Measurements from ENCODE around the gene DOK3.

The DOK3 gene

DNA sequence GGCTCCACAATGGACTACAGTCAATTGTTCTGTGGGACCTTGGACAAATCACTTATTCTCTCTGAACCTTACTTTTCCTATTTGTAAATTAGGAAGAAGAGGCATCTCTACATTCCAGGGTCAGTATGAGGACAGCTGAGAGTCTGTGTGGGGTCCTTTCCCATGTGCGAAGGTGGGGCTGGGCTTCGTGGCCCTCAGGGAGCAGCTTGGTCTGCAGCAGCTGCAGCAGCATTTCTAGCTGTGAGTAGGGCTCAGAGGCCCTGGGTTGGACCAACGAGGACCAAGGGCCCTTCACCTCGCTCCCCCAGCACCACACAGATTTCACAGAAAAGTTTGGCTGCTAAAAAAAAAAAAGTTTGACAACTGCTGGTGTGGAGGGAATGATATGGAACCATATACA is 16.6 kb upstream of the DOK3 start:
- Mint-ChIP-seq H3K27me3 (no peaks in the 10 kb centered on the region), H3K4me1 (ENCODE audit: low read depth) (peaks cover 5% of the 10 kb centered on the region), H3K36me3 (no peaks in the 10 kb centered on the region), H3K4me3 (no peak overlapping the region), H3K27ac (no peak overlapping the region), H3K9me3 (ENCODE audit: low read depth) (no peaks in the 10 kb centered on the region)

DNA sequence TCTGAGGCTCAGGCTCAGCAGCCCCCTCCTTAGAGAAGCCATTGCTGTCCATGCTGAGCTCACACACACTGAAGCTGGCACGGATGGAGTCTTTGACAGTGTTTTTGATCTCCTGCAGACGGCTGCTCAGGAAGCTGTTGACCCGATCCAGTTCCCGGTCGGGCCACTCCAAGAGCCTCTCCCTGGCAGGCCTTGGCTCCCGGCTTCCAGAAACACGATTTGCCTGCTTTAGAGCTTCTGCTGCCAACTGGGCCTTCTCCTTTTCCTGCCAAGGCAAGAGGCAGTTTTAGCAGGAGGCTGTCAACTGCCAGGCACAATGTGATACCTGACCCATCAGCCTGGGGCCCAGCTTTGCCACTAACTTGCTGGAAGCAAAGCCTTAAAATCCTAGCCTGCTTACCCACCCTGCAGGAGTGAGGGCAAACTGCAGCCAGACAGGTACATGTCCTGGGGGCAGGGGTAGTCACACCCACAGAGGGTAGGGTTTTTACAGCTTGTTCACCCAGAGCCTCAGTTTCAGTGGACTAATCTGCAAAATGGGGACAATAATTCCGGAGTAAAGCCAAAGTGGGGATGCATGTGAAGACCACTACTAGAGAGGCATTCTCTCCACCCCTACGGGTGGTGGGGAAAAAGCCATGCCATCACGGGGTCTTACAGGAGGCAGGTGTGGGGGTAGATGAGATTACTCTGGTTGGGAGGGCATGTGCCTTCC is 15.5 kb upstream of the DOK3 start:
- Mint-ChIP-seq H3K4me1 (ENCODE audit: low read depth) (peaks cover 14% of the 10 kb centered on the region), H3K27ac (no peak overlapping the region), H3K9me3 (ENCODE audit: low read depth) (no peaks in the 10 kb centered on the region), H3K4me3 (no peak overlapping the region), H3K27me3 (no peaks in the 10 kb centered on the region), H3K36me3 (no peaks in the 10 kb centered on the region)

DNA sequence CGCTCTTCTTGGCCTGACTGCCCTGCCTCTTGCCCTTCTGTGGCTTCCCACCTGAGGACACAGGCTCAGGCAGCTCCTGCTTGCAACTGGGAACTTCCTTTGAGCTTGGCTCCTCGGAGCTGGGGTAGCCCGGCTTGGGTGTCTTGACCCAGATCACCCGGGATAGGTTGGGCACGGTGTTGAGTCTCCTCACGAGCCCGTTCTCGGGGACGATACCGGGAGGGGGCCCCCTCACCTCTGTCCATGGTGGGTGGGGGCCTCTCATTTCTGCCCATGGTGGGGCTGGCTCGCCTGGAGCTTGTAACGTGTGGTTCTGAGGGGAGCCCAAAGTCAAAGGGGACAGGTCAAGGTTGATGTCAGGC is 14.9 kb upstream of the DOK3 start:
- no peak overlapping the region for H3K27ac Mint-ChIP-seq
- no peaks in the 10 kb centered on the region for H3K27me3 Mint-ChIP-seq
- peaks cover 19% of the 10 kb centered on the region for H3K4me1 Mint-ChIP-seq (ENCODE audit: low read depth)
- no peaks in the 10 kb centered on the region for H3K9me3 Mint-ChIP-seq (ENCODE audit: low read depth)
- no peak overlapping the region for H3K4me3 Mint-ChIP-seq
- H3K36me3 Mint-ChIP-seq: no peaks in the 10 kb centered on the region

DNA sequence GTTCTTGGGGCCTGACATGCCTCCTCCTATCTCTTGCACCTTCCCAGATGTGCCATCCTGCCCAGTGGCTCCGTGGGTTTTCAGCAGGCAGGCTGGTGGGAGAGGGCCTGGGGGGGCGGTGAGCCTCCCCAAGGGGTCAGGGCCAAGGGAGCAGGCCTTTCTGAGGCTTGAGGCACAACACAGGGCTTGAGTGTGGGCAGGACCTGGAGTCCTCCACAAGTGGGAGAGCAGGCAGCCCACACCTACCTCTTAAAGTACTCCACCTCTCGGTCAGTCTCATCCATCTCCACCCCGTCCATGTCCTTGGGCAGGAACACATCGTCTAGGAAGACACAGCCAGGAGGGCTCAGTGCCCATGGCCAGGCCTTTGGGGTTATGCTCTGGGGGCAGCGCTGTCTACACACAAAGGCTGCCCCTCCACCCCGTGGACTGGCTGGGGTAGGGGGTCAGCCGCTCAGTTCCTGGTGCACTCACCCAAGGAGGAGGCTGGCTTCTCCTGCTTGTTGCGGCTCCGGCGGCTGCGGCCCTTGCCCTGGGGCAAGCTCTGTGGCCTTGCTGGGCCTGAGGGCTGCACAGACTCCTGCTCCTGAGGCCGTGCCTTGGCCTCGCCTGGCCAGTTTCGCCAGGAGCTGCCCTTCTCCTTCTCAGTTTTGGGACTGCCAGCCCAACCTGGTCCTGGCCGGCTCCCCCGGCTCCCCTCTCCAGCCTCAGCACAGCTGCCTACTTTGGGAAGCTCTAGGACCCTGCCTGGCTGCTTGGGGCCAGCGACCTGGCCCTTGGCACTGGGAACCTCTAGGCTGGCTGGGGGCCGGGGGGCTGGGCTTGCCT is 14.3 kb upstream of the DOK3 start:
- H3K27ac Mint-ChIP-seq: no peak overlapping the region
- H3K4me1 Mint-ChIP-seq (ENCODE audit: low read depth): peaks cover 24% of the 10 kb centered on the region
- H3K4me3 Mint-ChIP-seq: no peak overlapping the region
- no peaks in the 10 kb centered on the region for H3K9me3 Mint-ChIP-seq (ENCODE audit: low read depth)
- H3K27me3 Mint-ChIP-seq: no peaks in the 10 kb centered on the region
- no peaks in the 10 kb centered on the region for H3K36me3 Mint-ChIP-seq

DNA sequence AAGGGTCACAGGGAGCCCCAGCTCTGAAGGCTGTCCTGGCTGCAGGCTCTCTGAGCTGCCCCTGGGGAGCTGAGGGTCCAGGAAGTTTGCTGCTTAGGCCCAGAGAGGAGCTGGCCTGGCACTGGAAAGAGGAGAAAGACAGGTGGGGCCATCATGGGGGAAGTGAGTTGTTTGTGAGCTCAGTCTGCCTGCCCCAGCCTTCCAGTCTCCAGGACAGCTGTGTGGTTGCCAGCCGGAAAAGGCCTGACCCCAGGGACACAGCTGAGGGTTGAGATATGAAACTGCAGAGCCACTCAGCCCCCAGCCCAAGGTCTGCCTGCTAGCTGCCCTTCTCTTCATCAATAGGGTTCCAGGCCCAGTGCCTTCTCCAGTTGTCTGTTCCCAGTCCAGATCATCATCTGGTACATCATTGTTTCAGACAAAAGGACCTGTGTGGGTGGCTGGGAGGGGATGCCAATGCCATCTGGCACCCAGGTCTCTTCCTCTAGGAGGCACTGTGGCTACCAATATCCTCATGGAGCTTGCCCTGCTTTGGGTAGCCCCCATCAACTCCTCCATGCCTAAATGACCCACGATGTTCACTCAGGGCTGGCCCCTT is 11.4 kb upstream of the DOK3 start:
- peaks cover 6% of the 10 kb centered on the region for H3K36me3 Mint-ChIP-seq
- H3K27me3 Mint-ChIP-seq: no peaks in the 10 kb centered on the region
- no peaks in the 10 kb centered on the region for H3K9me3 Mint-ChIP-seq (ENCODE audit: low read depth)
- peak overlapping the region; percentile 68 for H3K27ac Mint-ChIP-seq
- peaks cover 37% of the 10 kb centered on the region for H3K4me1 Mint-ChIP-seq (ENCODE audit: low read depth)
- H3K4me3 Mint-ChIP-seq: no peak overlapping the region

DNA sequence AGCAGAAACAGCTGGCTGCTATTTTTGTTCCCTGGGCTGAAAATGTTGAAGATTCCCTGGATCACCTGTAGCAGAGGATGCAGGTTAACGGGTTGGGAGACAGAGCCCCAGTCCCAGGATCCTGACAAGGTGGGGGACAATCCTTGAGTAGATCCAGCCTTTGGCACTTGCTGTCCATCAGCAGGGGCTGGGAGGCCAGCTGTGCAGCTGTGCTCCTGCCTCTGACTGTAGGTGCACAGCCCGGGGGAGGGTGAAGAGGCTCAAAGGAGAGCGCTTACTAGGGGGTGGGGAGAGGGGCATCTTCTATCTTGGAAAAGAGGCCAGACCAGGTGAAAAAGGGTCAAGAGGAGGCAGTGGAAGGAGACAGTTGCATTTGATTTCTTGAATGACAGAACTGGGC is 10.6 kb upstream of the DOK3 start:
- Mint-ChIP-seq H3K36me3 (peaks cover 10% of the 10 kb centered on the region), H3K4me1 (ENCODE audit: low read depth) (peaks cover 44% of the 10 kb centered on the region), H3K9me3 (ENCODE audit: low read depth) (no peaks in the 10 kb centered on the region), H3K4me3 (no peak overlapping the region), H3K27me3 (no peaks in the 10 kb centered on the region), H3K27ac (peak overlapping the region; percentile 61)

DNA sequence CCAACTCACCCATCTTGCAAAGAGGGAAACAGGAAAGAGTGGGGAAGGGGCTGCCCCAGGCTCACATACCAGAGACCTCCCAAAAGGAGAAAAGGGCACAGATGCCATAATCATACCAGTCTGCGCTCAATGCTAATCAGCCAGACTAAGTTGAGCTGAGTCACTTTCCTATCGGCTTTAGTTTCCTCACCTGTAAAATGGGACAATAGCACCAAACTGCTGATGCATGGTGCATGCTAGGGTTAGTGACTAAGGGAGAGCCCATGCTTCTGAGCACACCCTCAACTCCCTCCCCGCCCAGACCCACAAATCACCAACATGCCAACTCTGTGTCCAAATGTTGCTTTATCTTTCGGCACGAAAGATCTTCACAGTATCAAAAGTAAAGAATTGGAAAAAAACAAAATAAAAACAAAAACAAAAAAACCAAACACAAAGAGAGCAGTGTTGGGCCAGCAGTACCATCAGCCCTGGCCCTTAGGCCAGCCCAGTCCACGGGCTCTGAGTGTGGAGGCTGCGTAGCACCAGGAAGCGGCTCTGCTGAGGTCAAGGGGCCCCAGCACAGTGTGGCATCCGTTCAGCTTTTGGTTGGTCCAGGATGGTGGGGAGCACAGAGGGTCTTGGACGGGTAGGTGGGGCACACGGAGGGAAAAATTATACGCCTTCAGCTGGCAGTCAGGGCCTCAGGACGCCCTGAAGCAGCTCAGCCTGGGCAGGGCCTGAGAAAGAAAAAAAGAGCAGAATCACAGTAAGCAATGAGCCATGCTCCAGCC is 10.0 kb upstream of the DOK3 start:
- peak overlapping the region; percentile 42 for H3K4me3 Mint-ChIP-seq
- peak overlapping the region; percentile 58 for H3K27ac Mint-ChIP-seq
- H3K36me3 Mint-ChIP-seq: peaks cover 12% of the 10 kb centered on the region
- no peaks in the 10 kb centered on the region for H3K9me3 Mint-ChIP-seq (ENCODE audit: low read depth)
- peaks cover 47% of the 10 kb centered on the region for H3K4me1 Mint-ChIP-seq (ENCODE audit: low read depth)
- no peaks in the 10 kb centered on the region for H3K27me3 Mint-ChIP-seq

DNA sequence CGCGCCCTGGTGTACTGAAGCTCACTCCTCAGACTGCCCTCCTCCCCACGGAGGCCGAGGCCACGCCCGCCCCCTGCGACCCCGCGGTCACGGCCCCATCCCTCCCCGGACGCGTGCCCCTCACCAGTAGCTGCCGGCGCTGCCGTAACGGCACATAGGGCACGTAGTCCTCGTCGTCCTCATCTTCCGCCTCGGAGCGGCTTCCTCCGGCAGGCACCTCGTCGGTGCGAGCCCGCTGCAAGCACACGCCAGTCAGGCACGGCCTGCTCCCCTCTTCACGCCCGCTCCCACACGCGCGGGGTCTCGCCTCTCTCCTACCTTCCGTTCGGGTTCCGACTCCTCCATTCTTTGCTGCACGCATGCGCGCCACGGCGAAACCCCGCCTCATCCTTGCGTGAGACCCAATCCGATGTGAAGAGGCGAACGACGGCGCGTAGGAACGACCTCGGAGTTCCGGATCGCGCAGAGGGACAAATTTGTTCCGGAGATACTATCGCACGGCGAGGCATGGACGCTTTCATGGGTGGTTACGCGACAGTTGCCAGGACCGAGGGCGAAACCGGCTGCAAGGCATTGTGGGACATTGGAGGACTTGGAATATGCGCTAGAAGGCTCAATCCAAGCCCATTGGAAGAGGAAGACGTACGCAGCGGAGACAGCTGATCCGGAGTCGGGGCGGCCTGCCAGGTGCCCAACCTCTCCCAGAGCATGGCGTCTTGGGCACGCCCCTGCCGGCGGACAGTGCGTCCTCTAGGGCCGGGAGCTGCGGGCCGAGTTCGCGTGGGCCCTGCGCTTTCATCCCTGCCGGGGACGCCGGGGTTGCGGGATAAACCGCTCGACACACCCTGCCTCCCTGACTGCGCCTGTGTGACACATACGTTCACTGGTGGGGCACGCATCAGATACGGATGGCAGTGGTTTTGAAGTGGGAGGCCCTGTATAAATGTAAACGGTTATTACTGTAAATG is 7.3 kb upstream of the DOK3 start, which contains the start of gene DDX41:
Gene DDX41 (minus strand): TSS at position 361 of the 968 bp plus-strand sequence. CDS start 16 bp downstream, at position 345.
- H3K4me1 Mint-ChIP-seq (ENCODE audit: low read depth): peaks cover 47% of the 10 kb centered on the region
- no peaks in the 10 kb centered on the region for H3K27me3 Mint-ChIP-seq
- peak within 1 kb of the TSS; percentile 92 for H3K27ac Mint-ChIP-seq
- H3K9me3 Mint-ChIP-seq (ENCODE audit: low read depth): no peaks in the 10 kb centered on the region
- H3K4me3 Mint-ChIP-seq: peak within 1 kb of the TSS; percentile 95
- peaks cover 15% of the 10 kb centered on the region for H3K36me3 Mint-ChIP-seq

DNA sequence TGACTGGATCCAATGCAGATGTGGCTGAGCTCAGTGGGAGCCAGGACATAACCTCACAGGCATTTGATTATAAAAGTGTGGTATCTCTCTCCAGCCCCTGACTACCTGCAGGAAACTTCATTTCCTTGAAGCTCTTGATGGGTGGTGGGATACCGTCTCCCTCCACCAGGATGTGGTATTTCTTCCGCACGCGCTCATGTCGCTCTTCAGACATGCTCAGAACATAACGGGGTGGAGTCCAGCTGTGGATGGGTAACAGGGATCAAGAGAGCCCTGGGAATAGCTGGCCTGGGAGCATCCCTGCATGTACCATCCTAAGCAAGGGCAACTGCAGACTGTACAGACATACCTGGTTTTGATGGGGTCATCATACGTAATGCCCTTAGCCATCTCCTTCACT is 6.0 kb upstream of the DOK3 start:
- Mint-ChIP-seq H3K27me3 (no peaks in the 10 kb centered on the region), H3K36me3 (peaks cover 17% of the 10 kb centered on the region), H3K27ac (no peak overlapping the region), H3K9me3 (ENCODE audit: low read depth) (no peaks in the 10 kb centered on the region), H3K4me1 (ENCODE audit: low read depth) (peaks cover 40% of the 10 kb centered on the region), H3K4me3 (peak overlapping the region; percentile 95)

DNA sequence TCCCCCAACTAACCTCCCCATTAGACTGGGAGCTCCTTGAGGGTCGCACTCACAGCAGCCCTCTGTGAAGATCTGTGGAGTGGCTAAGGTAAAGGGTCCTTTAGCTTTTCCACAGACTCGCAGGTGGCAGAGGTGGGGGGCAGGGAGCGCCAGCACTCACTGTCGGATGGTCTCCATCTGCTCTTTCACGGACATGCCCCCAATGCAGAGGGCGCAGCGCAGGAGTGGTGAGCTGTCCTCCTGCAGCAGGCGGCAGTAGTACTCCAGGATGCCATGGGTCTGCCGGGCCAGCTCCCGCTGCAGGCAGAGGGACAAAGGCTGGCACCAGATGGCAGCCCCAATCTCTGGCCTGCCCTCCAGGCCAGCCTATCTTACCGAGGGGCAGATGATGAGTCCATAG is 4.9 kb upstream of the DOK3 start:
- Mint-ChIP-seq H3K36me3 (peaks cover 17% of the 10 kb centered on the region), H3K4me3 (peak overlapping the region; percentile 95), H3K27ac (no peak overlapping the region), H3K9me3 (ENCODE audit: low read depth) (no peaks in the 10 kb centered on the region), H3K27me3 (no peaks in the 10 kb centered on the region), H3K4me1 (ENCODE audit: low read depth) (peaks cover 34% of the 10 kb centered on the region)

DNA sequence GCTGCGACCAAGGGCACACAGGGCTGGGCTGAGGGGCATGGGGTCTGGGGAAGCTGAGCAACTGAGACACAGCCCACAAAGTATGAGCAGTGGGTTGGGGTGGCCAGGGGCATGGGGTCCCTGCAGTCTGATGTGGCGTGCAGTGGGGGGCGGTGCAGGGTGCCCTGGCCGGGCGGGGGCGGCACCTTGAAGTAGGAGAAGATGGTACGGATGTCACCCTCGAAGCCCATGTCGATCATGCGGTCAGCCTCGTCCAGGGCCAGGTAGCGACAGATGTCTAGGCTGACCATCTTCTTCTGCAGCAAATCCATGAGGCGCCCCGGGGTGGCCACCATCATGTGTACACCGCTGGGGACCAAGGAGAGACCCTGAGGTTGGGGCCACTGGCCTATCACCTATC is 3.9 kb upstream of the DOK3 start:
- no peak overlapping the region for H3K4me3 Mint-ChIP-seq
- H3K36me3 Mint-ChIP-seq: peaks cover 17% of the 10 kb centered on the region
- no peaks in the 10 kb centered on the region for H3K9me3 Mint-ChIP-seq (ENCODE audit: low read depth)
- H3K27me3 Mint-ChIP-seq: no peaks in the 10 kb centered on the region
- H3K27ac Mint-ChIP-seq: no peak overlapping the region
- H3K4me1 Mint-ChIP-seq (ENCODE audit: low read depth): peaks cover 29% of the 10 kb centered on the region

DNA sequence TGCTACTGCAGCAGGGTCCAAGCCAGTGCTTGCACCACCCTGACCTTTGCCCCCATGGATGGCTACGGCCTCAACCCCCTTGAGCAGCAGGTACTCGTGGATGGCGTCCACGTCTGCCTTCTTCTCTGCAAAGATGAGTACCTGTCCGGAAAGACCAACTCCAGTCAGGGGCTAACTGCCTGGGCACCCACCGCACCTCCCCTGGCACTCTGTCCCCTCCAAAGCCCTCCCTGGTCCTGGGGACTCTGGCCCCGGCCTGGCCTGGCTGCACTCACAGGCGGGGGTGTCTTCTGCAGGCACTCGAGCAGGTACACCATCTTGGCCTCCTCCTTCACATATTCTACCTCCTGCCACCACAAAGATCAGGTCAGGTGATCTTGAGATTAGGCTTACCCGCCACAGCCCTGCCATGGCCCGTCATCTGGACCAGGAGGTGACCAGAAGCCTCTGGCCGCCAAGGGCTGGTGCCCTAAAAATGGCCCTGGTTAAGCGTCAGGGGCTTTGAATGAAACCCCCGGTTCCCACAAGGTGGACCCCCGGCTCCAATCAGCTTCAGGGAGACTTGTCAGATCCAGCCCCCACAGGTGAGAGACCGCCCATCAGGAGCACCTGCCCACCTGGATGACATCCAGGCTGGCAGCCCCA is 3.2 kb upstream of the DOK3 start:
- peaks cover 17% of the 10 kb centered on the region for H3K36me3 Mint-ChIP-seq
- peaks cover 29% of the 10 kb centered on the region for H3K4me1 Mint-ChIP-seq (ENCODE audit: low read depth)
- no peaks in the 10 kb centered on the region for H3K9me3 Mint-ChIP-seq (ENCODE audit: low read depth)
- no peaks in the 10 kb centered on the region for H3K27me3 Mint-ChIP-seq
- no peak overlapping the region for H3K27ac Mint-ChIP-seq
- no peak overlapping the region for H3K4me3 Mint-ChIP-seq

DNA sequence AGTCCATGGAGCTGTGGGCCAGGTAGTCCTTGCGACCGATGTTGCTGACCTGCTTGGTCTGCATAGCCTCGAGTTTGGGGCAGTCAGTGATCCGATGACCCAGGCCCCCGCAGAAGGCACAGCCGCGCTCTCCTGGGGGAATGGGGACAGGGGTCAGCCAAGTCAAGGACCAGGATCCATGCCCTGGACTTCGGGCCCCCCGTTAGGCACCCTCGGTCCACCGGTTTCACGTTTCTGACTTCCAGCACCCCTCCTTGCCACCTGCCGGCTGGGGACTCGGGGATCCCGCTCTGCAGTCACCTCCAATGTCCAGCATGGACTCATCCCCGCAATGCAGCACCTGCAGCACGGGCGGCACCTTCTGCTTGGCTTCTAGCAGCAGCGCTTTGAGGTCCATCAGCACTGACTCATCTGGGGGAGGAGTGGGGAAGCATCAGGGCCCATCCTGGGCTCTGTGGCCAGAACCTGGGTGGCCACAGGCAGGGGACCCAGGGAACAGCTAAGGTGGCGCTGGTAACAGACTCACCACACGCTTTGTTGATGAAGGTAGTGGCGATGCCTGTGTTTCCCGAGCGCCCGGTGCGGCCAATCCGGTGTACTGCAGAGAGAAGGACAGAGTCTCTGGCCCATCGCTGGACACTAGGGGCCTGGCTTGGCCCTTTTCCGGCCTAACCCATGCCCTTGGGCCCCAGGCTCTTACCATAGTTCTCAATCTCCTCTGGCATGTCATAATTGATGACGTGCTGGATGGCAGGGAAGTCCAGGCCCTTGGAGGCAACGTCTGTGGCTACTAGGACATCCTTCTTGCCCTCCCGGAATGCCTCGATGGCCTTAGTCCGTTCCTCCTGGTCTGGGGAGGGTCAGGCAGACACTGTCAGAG is 2.4 kb upstream of the DOK3 start:
- Mint-ChIP-seq H3K27me3 (no peaks in the 10 kb centered on the region), H3K4me1 (ENCODE audit: low read depth) (peaks cover 26% of the 10 kb centered on the region), H3K36me3 (peaks cover 17% of the 10 kb centered on the region), H3K4me3 (no peak overlapping the region), H3K27ac (no peak overlapping the region), H3K9me3 (ENCODE audit: low read depth) (no peaks in the 10 kb centered on the region)
